Astrocyte of the cerebellum (primary cell): Measurements from ENCODE around the gene HENMT1.

Experiments
- DNase-seq: peaks from one replicate; pipeline ENCODE4 v3.0.0-alpha.2; 2011; ENCODE audit warnings: low read depth
- H3K4me3 ChIP-seq: 2 replicates; pipeline ENCODE4 v1.5.1; 2011; ENCODE audit warnings: mild to moderate bottlenecking, low read depth, low read length, moderate library complexity
- CTCF ChIP-seq: IDR thresholded peaks from 2 replicates; pipeline ENCODE4 v1.5.1; 2012; ENCODE audit warnings: low read length, low read depth, moderate library complexity, mild to moderate bottlenecking; ENCODE audit errors: missing control alignments
- in situ Hi-C: cut with HindIII; loops from 2 replicates; pipeline ENCODE4 v1.10.0; 2017; ENCODE audit warnings: low sequenced_read_pairs

Gene HENMT1

GRCh38 chr1:108663074-108663473 lies 2.2 kb upstream of the HENMT1 start:
- TF ChIP-seq CTCF = no peak
- in situ Hi-C loops = no loop called here
- DNase-seq = no peak

GRCh38 chr1:108657356-108658080 lies 3.4 kb downstream of the HENMT1 start:
- DNase-seq = no peak
- in situ Hi-C loops = no loop called here
- H3K4me3 ChIP-seq = no peak overlapping the region
- no peak for TF ChIP-seq CTCF

More at GRCh38 chr1:108663074-108663473, 2.2 kb upstream of the HENMT1 start:
- H3K4me3 ChIP-seq = no peak overlapping the region

- DNase-seq = no peak
- no peak for TF ChIP-seq CTCF
- no peak overlapping the region for H3K4me3 ChIP-seq
- in situ Hi-C loops = no loop called here
Measured at GRCh38 chr1:108653431-108654105, 7.3 kb downstream of the HENMT1 start.

GRCh38 chr1:108646648-108647269 lies 14.1 kb downstream of the HENMT1 start:
- in situ Hi-C loops = loop anchor here (5.0 kb wide), 1 partner anchor 89 kb away; no protein-coding TSS in a partner anchor
- DNase-seq = peak; percentile 53
- H3K4me3 ChIP-seq = no peak overlapping the region
- TF ChIP-seq CTCF = no peak

GRCh38 chr1:108646265-108646647 lies 14.6 kb downstream of the HENMT1 start:
- no peak overlapping the region for H3K4me3 ChIP-seq
- no peak for TF ChIP-seq CTCF
- DNase-seq = no peak
- in situ Hi-C loops = loop anchor here (5.0 kb wide), 1 partner anchor 89 kb away; no protein-coding TSS in a partner anchor

- DNase-seq = no peak
- TF ChIP-seq CTCF = no peak
- H3K4me3 ChIP-seq = no peak overlapping the region
- in situ Hi-C loops = loop anchor here (5.0 kb wide), 1 partner anchor 88 kb away; no protein-coding TSS in a partner anchor
Measured at GRCh38 chr1:108645564-108646184, 15.2 kb downstream of the HENMT1 start.
